HG02610 (cell line): ENCODE data around the gene RPL29.

ENCODE experiments used
- ATAC-seq: cut with Tn5 transposase; IDR thresholded peaks from one replicate; pipeline ENCODE4 v1.9.1; 2021; ENCODE audit warnings: mild to moderate bottlenecking, moderate library complexity; ENCODE audit not compliant: unreplicated experiment

The RPL29 gene

GRCh38 chr3:51984269-51984647 lies 11.4 kb downstream of the RPL29 start:
- no peak for ATAC-seq

- no peak for ATAC-seq
Observed at GRCh38 chr3:51983578-51984268, 12.0 kb downstream of the RPL29 start.

GRCh38 chr3:51982838-51983577 lies 12.7 kb downstream of the RPL29 start, which contains the start of gene ACY1:
Gene ACY1, plus strand, starts transcription at chr3:51983535. Its CDS starts 530 bp downstream, at chr3:51984065.
- ATAC-seq = peak; percentile 70

GRCh38 chr3:51982352-51982837 lies 13.3 kb downstream of the RPL29 start:
- ATAC-seq = peak; percentile 31

- ATAC-seq = no peak
Observed at GRCh38 chr3:51980253-51980652, 15.4 kb downstream of the RPL29 start.

GRCh38 chr3:51978143-51978502 lies 17.6 kb downstream of the RPL29 start:
- no peak for ATAC-seq

GRCh38 chr3:51977446-51978142 lies 18.1 kb downstream of the RPL29 start:
- no peak for ATAC-seq

- ATAC-seq = no peak
Observed at GRCh38 chr3:51975852-51976549, 19.7 kb downstream of the RPL29 start.

- ATAC-seq = peak; percentile 56
Observed at GRCh38 chr3:51974963-51975851, 20.5 kb downstream of the RPL29 start, which contains the start of gene ABHD14A. Gene ABHD14A, plus strand, starts transcription at chr3:51975064. Its CDS starts 72 bp downstream, at chr3:51975136.

GRCh38 chr3:51974277-51974962 lies 21.3 kb downstream of the RPL29 start:
- ATAC-seq = peak; percentile 15

GRCh38 chr3:51971350-51971749 lies 24.3 kb downstream of the RPL29 start:
- ATAC-seq = no peak

- ATAC-seq = no peak
Observed at GRCh38 chr3:51970606-51971300, 24.9 kb downstream of the RPL29 start.

- no peak for ATAC-seq
Observed at GRCh38 chr3:51969841-51970240, 25.9 kb downstream of the RPL29 start.

GRCh38 chr3:51968883-51969678 lies 26.6 kb downstream of the RPL29 start:
- ATAC-seq = no peak

GRCh38 chr3:51968170-51968775 lies 27.4 kb downstream of the RPL29 start:
- ATAC-seq = no peak

GRCh38 chr3:51967384-51968169 lies 28.1 kb downstream of the RPL29 start, which contains the start of gene PCBP4:
Gene PCBP4, minus strand, starts transcription at chr3:51967454. Its CDS starts 6,214 bp downstream, at chr3:51961240.
- no peak for ATAC-seq
